Hepatocyte (in vitro differentiated cells): ENCODE measurements around the gene ASPHD2. TPM values are rescaled to one million over a fixed set of nuclear protein-coding genes. Genes with fewer than 3 reads are reported as not detected.

Experiments used
- DNase-seq: peaks from one replicate; pipeline ENCODE4 v3.0.0-alpha.2; 2016; ENCODE audit warnings: low spot score
- H2AFZ ChIP-seq: fragments of 200-600 bp; sonication (generic); 2 replicates; pipeline ENCODE4 v1.6.0; 2016; ENCODE audit warnings: antibody characterized with exemption, mild to moderate bottlenecking
- H3K27ac ChIP-seq: fragments of 200-600 bp; sonication (generic); 2 replicates; pipeline ENCODE4 v1.5.1; 2016; ENCODE audit warnings: mild to moderate bottlenecking
- H3K27me3 ChIP-seq: fragments of 200-600 bp; sonication (generic); 2 replicates; pipeline ENCODE4 v1.6.1; 2016
- H3K36me3 ChIP-seq: fragments of 200-600 bp; sonication (generic); replicated peaks from 2 replicates; pipeline ENCODE4 v1.5.1; 2016; ENCODE audit warnings: low read depth; ENCODE audit not compliant: insufficient read depth
- H3K4me1 ChIP-seq: fragments of 200-600 bp; sonication (generic); 2 replicates; pipeline ENCODE4 v1.5.1; 2016; ENCODE audit warnings: mild to moderate bottlenecking, moderate library complexity; ENCODE audit not compliant: insufficient read depth
- H3K4me2 ChIP-seq: fragments of 200-600 bp; sonication (generic); 2 replicates; pipeline ENCODE4 v1.6.0; 2016
- H3K4me3 ChIP-seq: fragments of 200-600 bp; sonication (generic); 2 replicates; pipeline ENCODE4 v1.5.1; 2016; ENCODE audit warnings: mild to moderate bottlenecking
- H3K79me2 ChIP-seq: fragments of 200-600 bp; sonication (generic); 2 replicates; pipeline ENCODE4 v1.6.0; 2017; ENCODE audit warnings: mild to moderate bottlenecking
- H3K9me2 ChIP-seq: fragments of 200-600 bp; sonication (generic); replicated peaks from 2 replicates; pipeline ENCODE4 v1.6.0; 2017; ENCODE audit warnings: mild to moderate bottlenecking; ENCODE audit not compliant: insufficient read depth
- H3K9me3 ChIP-seq: fragments of 200-600 bp; sonication (generic); 2 replicates; pipeline ENCODE4 v1.5.1; 2016; ENCODE audit warnings: low read depth, mild to moderate bottlenecking
- H4K20me1 ChIP-seq: fragments of 200-600 bp; sonication (generic); 2 replicates; pipeline ENCODE4 v1.6.0; 2016; ENCODE audit warnings: mild to moderate bottlenecking; ENCODE audit not compliant: insufficient read depth, poor library complexity, severe bottlenecking
- EZH2 ChIP-seq: fragments of 200-600 bp; sonication (generic); IDR thresholded peaks from 2 replicates; pipeline ENCODE4 v1.6.1; 2016; ENCODE audit warnings: antibody characterized with exemption, mild to moderate bottlenecking, borderline replicate concordance
- EZH2phosphoT487 ChIP-seq: fragments of 200-600 bp; sonication (generic); IDR thresholded peaks from one replicate; pipeline ENCODE4 v1.6.1; 2018; ENCODE audit warnings: antibody characterized with exemption, mild to moderate bottlenecking, low read depth, moderate library complexity; ENCODE audit not compliant: unreplicated experiment, severe bottlenecking
- polyA plus RNA-seq: library from polyadenylated mRNA; unstranded; fragments of >200 nt; fragmentation: Nextera tagmentation; extraction: Ambion mirVana; gene quantifications from 2 replicates; pipeline ENCODE4 v1.2.1, GENCODE V29; 2016
- small RNA-seq: library from RNA; depleted of rRNA; stranded (forward); fragments of <200 nt; gene quantifications from one replicate; pipeline ENCODE3, GENCODE V24; 2014
- total RNA-seq: library from RNA; depleted of rRNA; stranded (reverse); fragments of >200 nt; gene quantifications from 2 replicates; pipeline ENCODE4 v1.2.3, GENCODE V29; 2014
- TF ChIP-seq, protein P1 (sequence below): fragments of 200-600 bp; sonication (generic); IDR thresholded peaks from 2 replicates; pipeline ENCODE4 v1.5.1; 2016; ENCODE audit warnings: antibody characterized with exemption, mild to moderate bottlenecking; ENCODE audit not compliant: poor library complexity

The ASPHD2 gene
- total and polyA plus RNA-seq, 2 experiments from 2014 or later: 1.2 to 2.6 TPM

DNA sequence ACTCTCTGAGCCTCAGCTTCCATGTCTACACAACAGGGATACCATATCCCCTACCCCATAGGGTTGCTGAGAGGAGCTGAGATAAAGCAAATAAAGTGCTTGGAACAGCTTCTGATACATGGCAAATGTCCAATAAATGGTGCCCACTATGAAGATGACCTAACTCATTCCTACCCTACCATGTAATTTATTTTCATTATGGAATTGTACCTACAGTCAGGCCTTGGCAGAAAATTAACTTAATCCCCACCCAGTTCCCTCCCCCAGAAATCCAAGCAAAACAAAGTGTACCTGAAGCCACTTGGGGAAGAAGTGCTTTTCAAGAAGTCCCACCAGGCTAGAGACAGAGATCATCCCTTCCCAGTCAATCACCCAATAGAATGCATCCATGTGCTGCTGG, 65.4 kb downstream of the ASPHD2 start:
- no peak overlapping the region for H3K4me2 ChIP-seq
- H3K27ac ChIP-seq: no peak overlapping the region
- H3K79me2 ChIP-seq: no peaks in the 10 kb centered on the region
- no peaks in the 10 kb centered on the region for H3K36me3 ChIP-seq
- no peak overlapping the region for H3K4me3 ChIP-seq
- no peak for DNase-seq
- no peaks in the 10 kb centered on the region for H3K9me3 ChIP-seq
- no peaks in the 10 kb centered on the region for H3K27me3 ChIP-seq
- no peaks in the 10 kb centered on the region for H3K4me1 ChIP-seq
- H3K9me2 ChIP-seq: no peaks in the 10 kb centered on the region
- TF ChIP-seq, protein P1, sequence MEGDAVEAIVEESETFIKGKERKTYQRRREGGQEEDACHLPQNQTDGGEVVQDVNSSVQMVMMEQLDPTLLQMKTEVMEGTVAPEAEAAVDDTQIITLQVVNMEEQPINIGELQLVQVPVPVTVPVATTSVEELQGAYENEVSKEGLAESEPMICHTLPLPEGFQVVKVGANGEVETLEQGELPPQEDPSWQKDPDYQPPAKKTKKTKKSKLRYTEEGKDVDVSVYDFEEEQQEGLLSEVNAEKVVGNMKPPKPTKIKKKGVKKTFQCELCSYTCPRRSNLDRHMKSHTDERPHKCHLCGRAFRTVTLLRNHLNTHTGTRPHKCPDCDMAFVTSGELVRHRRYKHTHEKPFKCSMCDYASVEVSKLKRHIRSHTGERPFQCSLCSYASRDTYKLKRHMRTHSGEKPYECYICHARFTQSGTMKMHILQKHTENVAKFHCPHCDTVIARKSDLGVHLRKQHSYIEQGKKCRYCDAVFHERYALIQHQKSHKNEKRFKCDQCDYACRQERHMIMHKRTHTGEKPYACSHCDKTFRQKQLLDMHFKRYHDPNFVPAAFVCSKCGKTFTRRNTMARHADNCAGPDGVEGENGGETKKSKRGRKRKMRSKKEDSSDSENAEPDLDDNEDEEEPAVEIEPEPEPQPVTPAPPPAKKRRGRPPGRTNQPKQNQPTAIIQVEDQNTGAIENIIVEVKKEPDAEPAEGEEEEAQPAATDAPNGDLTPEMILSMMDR: no peak
- TF ChIP-seq EZH2phosphoT487 (no peak), EZH2 (no peak)
- no peak overlapping the region for H2AFZ ChIP-seq
- no peaks in the 10 kb centered on the region for H4K20me1 ChIP-seq

Small RNA genes lying within 50 kb of the gene (small RNA-seq; reads per million reads assigned to genes)
- not detected for gene RNA5SP495

Other genes with a start within 250 kb of the ASPHD2 start
- 20.5 and 36.7 TPM in 2 replicates for gene HPS4, start 54.5 kb downstream of the ASPHD2 start, total RNA-seq
- 20.2 and 28.5 TPM in 2 replicates for gene HPS4, start 54.5 kb downstream of the ASPHD2 start, polyA plus RNA-seq
- gene SRRD, start 54.6 kb downstream of the ASPHD2 start, total RNA-seq: 26.4 and 31.2 TPM in 2 replicates
- gene SRRD, start 54.6 kb downstream of the ASPHD2 start, polyA plus RNA-seq: 29.5 and 31.9 TPM in 2 replicates
- 16.1 and 19.6 TPM in 2 replicates for gene TFIP11, start 83.2 kb downstream of the ASPHD2 start, total RNA-seq
- 21.3 and 30.4 TPM in 2 replicates for gene TFIP11, start 83.2 kb downstream of the ASPHD2 start, polyA plus RNA-seq
- gene TPST2, start 160.9 kb downstream of the ASPHD2 start, total RNA-seq: 36.8 and 39.9 TPM in 2 replicates
- gene TPST2, start 160.9 kb downstream of the ASPHD2 start, polyA plus RNA-seq: 31.0 and 35.3 TPM in 2 replicates
- gene CRYBB1, start 188.8 kb downstream of the ASPHD2 start, total RNA-seq: not detected in 2 replicates
- gene CRYBB1, start 188.8 kb downstream of the ASPHD2 start, polyA plus RNA-seq: 0.79 TPM in 1 of 2 replicates, not detected in the other
- not detected in 2 replicates for gene CRYBA4, start 192.7 kb downstream of the ASPHD2 start, total RNA-seq
- gene CRYBA4, start 192.7 kb downstream of the ASPHD2 start, polyA plus RNA-seq: not detected in 2 replicates
- gene MIAT, start 228.3 kb downstream of the ASPHD2 start, total RNA-seq: 1.00 and 1.1 TPM in 2 replicates
- 0.51 and 1.9 TPM in 2 replicates for gene MIAT, start 228.3 kb downstream of the ASPHD2 start, polyA plus RNA-seq